Activated CD8-positive, alpha-beta memory T cell treated with anti-CD3 and anti-CD28 coated beads, Interleukin-2, amount 50 U/mL, for 1 hour (primary cell): ENCODE data around the gene LOC128125822.
"Not testable (repeated sequence)": the region's sequence is repeated elsewhere in the genome, so short reads cannot be mapped to it uniquely, and the experiment has no call there.

Source experiments
- DNase-seq: peaks from one replicate; pipeline ENCODE4 v3.0.0-alpha.2; 2020; ENCODE audit errors: extremely low read depth

The LOC128125822 gene

GRCh38 chr6:63572044-63572746, at the start of gene LOC128125822, which contains the start of gene PTP4A1:
LOC128125822 (plus strand) TSS chr6:63572480.
PTP4A1 (plus strand) TSS chr6:63572480; CDS start chr6:63576881, 4,401 bp downstream.
- peak; percentile 89 for DNase-seq

GRCh38 chr6:63522911-63523287, 49.4 kb upstream of the LOC128125822 start:
- DNase-seq = not testable (repeated sequence)

GRCh38 chr6:63523630-63524029, 48.6 kb upstream of the LOC128125822 start:
- DNase-seq = no peak

- DNase-seq = no peak
Observed at GRCh38 chr6:63525186-63525878, 46.9 kb upstream of the LOC128125822 start.

- DNase-seq = no peak
Observed at GRCh38 chr6:63526931-63527330, 45.3 kb upstream of the LOC128125822 start.

GRCh38 chr6:63527658-63528514, 44.4 kb upstream of the LOC128125822 start:
- no peak for DNase-seq

GRCh38 chr6:63529498-63529897, 42.8 kb upstream of the LOC128125822 start:
- DNase-seq = no peak

GRCh38 chr6:63530182-63530581, 42.1 kb upstream of the LOC128125822 start:
- DNase-seq = no peak

GRCh38 chr6:63530991-63531390, 41.3 kb upstream of the LOC128125822 start:
- no peak for DNase-seq

GRCh38 chr6:63533026-63533425, 39.3 kb upstream of the LOC128125822 start:
- no peak for DNase-seq

GRCh38 chr6:63533952-63534351, 38.3 kb upstream of the LOC128125822 start:
- no peak for DNase-seq

- no peak for DNase-seq
Observed at GRCh38 chr6:63537201-63537958, 34.9 kb upstream of the LOC128125822 start.

GRCh38 chr6:63537959-63538300, 34.4 kb upstream of the LOC128125822 start:
- no peak for DNase-seq

GRCh38 chr6:63538550-63538949, 33.7 kb upstream of the LOC128125822 start:
- no peak for DNase-seq

- DNase-seq = no peak
Observed at GRCh38 chr6:63543001-63543400, 29.3 kb upstream of the LOC128125822 start.

GRCh38 chr6:63543982-63544381, 28.3 kb upstream of the LOC128125822 start:
- no peak for DNase-seq

- DNase-seq = no peak
Observed at GRCh38 chr6:63546236-63546635, 26.0 kb upstream of the LOC128125822 start.

- DNase-seq = no peak
Observed at GRCh38 chr6:63546697-63547096, 25.6 kb upstream of the LOC128125822 start.

GRCh38 chr6:63549076-63549475, 23.2 kb upstream of the LOC128125822 start:
- DNase-seq = no peak

GRCh38 chr6:63553208-63553607, 19.1 kb upstream of the LOC128125822 start:
- DNase-seq = no peak

GRCh38 chr6:63553900-63554299, 18.4 kb upstream of the LOC128125822 start:
- DNase-seq = no peak

GRCh38 chr6:63554782-63555181, 17.5 kb upstream of the LOC128125822 start:
- no peak for DNase-seq
